Right ventricle myocardium inferior (tissue), 1 donor: ENCODE results near the gene MAST4. TPM values are rescaled to one million over a fixed set of nuclear protein-coding genes. Genes with fewer than 3 reads are reported as not detected.

Source experiments
- ATAC-seq: fragments of 200-7000 bp; cut with Tn5 transposase; one replicate; pipeline ENCODE4 v1.9.1; 2020; ENCODE audit warnings: mild to moderate bottlenecking, moderate library complexity
- DNase-seq: peaks from one replicate; pipeline ENCODE4 v3.0.0; 2021; ENCODE audit errors: missing footprints
- intact Hi-C: fragments of 100-400 bp; cut with DNase I; formaldehyde crosslinking; loops from one replicate; pipeline ENCODE4 v1.11.0; 2022
- total RNA-seq: library from RNA; stranded (reverse); fragmentation: NEBNext Ultra II Directional; extraction: Animal tissue kit (Norgen Biotek cat#: 25700); gene quantifications from one replicate; pipeline ENCODE4 v1.2.1, GENCODE V29; 2021
- donor health status: DM: no; HTN: yes; CAD: no; lungs with severe emphysema.

The MAST4 gene
- total RNA-seq, 1 donor from 2014 or later, result 39.6 TPM

DNA sequence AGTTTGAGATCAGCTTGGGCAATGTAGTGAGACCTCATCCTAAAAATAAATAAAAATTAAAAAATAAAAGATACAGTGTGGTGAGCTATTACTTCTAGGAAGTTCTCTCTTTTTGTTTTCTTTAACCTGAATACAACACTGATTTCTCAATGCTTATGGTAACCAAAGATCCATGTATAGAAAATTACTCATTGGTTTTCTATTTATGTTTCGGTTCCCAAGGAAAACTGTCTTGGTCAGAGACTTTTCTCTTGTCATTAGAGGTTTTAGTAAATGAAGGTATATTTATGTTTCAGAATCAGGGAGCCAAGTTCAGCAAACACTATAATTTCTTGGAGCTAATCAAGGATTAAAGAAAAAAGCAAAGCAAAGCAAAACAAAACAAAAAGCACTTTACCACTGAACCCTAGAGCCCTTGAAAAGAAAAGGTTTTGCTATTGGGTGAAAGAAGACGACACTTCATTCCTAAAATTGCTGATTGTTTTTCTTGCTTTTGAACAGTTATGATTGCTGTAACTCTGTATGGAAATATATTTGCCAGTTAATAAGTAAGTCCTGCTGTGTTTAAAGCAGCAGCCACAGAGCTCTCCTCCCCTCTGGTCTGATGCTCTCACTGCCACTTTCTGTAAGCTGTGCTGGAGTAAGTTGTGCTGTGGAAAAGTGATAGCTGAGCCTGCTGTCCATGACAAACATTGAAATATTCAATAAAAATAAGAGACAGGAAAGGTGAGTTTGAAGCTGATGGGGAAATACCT, 302.2 kb downstream of the MAST4 start:
- DNase-seq (no peak), ATAC-seq (no peak)
- intact Hi-C loops, result no loop called here

DNA sequence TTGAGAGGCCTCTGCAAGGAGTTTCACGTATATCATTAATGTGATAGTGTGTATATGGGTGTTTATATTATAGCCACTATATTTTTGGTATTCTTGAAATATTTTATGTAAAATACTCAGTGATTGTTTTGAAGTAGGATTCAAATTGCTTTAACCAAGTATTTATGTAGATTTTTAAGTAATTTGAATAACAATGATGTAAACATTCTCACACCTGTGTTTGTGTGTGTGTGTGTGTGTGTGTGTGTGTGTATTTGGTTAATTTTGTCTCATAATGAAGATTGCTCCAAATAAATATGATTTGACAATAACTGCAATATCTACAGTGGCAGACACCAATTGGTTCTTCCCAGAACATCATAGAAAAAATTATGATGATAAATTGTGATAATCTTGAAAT, 307.0 kb downstream of the MAST4 start:
- intact Hi-C loops, result no loop called here

GRCh38 chr5:66903709-66904108, 307.5 kb downstream of the MAST4 start:
- no peak for ATAC-seq
- intact Hi-C loops, result no loop called here

More for the DNA sequence above, 307.0 kb downstream of the MAST4 start:
- ATAC-seq (no peak), DNase-seq (no peak)

DNA sequence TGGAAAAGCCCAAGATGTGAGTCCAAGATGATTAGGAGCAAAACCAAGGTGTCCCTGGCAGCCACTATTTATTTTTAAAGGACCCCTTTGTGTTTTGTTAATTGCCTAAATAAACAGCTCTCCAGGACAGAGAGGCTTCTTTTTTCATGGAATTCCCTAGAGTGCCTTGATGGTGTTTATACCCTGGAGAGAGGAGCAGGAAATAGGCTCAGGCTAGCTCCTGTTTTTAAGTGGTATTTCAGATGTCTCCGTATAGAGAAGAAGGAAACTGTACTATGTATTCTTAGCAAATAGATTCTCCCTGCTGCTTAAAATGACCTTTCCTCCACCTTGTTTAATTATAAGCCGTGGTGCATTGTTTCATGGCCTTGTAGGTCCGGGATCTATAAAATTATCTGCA, 308.0 kb downstream of the MAST4 start:
- intact Hi-C loops, result no loop called here
- DNase-seq (no peak), ATAC-seq (no peak)

More at GRCh38 chr5:66903709-66904108, 307.5 kb downstream of the MAST4 start:
- DNase-seq, result no peak

- DNase-seq (no peak), ATAC-seq (no peak)
- intact Hi-C loops, result no loop called here
Measured at GRCh38 chr5:66906021-66906420, 309.8 kb downstream of the MAST4 start.

DNA sequence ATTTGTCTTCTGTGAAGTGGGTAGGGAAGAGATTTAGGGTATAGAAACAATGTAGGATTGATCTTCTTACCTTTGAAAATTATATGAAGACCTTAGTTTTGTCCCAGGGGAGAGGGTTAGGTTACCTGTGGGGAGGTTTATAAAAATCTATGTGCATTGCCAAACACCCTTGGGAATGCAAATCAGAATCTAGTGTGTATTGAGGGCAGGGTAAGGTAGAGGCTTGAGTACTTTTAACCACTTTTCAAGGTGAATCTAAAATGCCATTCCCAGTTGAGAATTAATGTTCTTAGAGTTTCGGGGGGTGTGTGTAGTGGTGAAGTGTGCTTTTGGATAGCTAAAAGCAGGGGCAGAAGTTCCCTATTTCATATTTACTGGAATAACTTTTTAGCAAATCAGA, 312.0 kb downstream of the MAST4 start:
- DNase-seq (no peak), ATAC-seq (no peak)
- intact Hi-C loops, result no loop called here

DNA sequence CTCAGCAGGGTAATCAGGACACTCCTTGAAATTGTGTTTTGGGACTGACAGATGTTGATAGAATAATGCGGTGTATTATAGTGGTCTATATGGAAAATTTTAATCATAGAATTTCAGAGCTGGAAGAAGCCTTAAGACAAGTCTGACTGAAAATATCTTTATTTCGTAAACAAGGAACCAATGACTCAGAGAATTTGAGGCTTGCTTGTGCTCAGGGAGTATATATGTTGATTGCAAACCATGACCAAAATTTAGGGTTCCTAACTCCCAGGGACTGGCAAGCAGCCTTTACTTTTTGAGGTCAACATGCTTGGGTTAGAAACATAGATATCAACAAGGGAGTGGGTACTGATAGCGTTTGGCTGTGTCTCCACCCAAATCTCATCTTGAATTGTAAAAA, 313.2 kb downstream of the MAST4 start:
- DNase-seq, result no peak
- no peak for ATAC-seq
- intact Hi-C loops, result no loop called here

DNA sequence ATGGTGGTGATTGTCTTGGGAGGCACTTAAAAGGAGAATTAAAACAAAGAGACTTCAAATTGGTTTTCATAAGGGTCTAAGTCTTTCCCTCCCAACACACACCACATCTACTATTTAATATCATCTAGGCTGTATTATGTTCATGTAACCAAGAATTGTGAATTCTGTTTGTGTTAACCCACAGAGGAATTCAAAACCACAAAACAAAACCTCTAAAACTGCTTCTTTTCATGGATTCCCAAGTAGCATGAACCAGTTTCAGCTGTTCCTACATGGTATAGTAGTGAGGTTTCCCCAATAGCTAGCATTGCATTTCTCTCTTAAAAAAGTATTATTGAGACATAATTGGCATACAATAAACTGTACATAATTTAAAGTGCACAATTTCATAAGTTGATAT, 316.6 kb downstream of the MAST4 start:
- intact Hi-C loops, result no loop called here
- ATAC-seq, result no peak
- no peak for DNase-seq

DNA sequence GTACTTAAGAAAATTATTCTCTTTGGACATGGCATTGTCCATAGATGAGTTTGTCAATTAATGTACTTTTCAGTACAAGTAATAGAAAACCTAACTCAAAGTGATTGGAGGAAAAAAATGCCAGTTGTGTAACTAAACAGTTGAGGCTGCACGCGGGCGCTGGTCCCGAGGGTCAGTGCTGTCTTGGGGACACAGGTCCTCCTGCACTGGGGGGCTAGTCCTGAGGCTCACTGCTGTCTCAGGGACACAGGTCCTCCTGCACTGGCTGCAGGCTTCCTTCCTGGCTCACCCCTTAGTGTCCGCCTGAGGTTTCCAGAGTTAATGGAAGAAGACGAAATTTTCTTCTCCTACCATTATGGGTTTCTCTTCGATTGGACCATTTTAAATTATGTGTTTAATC, 319.3 kb downstream of the MAST4 start:
- ATAC-seq, result no peak
- no peak for DNase-seq
- intact Hi-C loops, result no loop called here

- ATAC-seq, result no peak
- intact Hi-C loops, result no loop called here
- DNase-seq, result no peak
Measured at GRCh38 chr5:66922881-66923280, 326.7 kb downstream of the MAST4 start.

GRCh38 chr5:66923457-66923856, 327.3 kb downstream of the MAST4 start:
- ATAC-seq (no peak), DNase-seq (no peak)
- intact Hi-C loops, result no loop called here

- ATAC-seq (no peak), DNase-seq (no peak)
- intact Hi-C loops, result no loop called here
Measured at GRCh38 chr5:66923922-66924321, 327.7 kb downstream of the MAST4 start.

- ATAC-seq (no peak), DNase-seq (no peak)
- intact Hi-C loops, result no loop called here
Measured at GRCh38 chr5:66927140-66927539, 330.9 kb downstream of the MAST4 start.

DNA sequence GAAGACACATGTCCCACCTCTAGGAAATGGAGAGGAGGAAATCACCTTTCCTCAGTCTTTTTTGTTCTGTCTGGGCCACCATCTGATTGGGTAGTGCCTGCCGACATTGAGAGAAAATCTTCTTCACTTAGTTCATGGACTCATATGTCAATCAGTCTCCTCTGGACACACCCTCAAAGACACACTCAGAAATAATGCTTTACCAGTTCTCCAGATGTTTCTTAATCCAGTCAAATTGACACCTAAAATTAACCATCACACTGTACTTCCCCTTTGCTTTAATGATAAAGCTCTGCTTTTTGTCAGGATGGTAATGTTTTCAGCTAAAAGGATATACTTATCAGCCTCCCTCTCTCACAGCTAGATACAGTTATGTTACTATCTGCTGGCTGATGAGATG, 333.1 kb downstream of the MAST4 start:
- DNase-seq, result no peak
- intact Hi-C loops, result loop anchor here (2.0 kb wide), 1 partner anchor 64 kb away; no protein-coding TSS in a partner anchor
- ATAC-seq, result no peak

- DNase-seq, result no peak
- ATAC-seq, result no peak
- intact Hi-C loops, result loop anchor here (2.0 kb wide), 1 partner anchor 65 kb away; no protein-coding TSS in a partner anchor
Measured at GRCh38 chr5:66929995-66930394, 333.8 kb downstream of the MAST4 start.

- intact Hi-C loops, result no loop called here
- DNase-seq (no peak), ATAC-seq (no peak)
Measured at GRCh38 chr5:66931651-66932050, 335.5 kb downstream of the MAST4 start.

GRCh38 chr5:66932457-66932856, 336.3 kb downstream of the MAST4 start:
- no peak for DNase-seq
- intact Hi-C loops, result no loop called here
- ATAC-seq, result no peak

DNA sequence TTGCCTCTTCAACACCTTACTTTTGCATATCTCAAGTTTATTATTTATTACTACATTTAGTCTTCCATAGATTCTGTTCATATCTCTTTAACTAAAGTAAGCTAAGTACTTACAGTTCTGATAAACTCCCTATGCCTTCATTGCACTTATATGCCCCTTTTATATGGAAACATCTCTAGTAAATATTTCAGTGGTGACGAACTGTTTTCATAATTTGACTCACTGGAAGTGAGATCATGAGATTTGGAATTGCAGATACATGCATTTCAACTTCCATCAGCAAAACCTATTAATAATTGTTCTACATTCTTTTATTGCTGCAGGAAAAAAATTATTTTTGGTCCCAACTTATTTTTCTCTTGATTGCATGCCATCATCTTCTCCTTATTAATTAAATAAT, 336.9 kb downstream of the MAST4 start:
- DNase-seq (no peak), ATAC-seq (no peak)
- intact Hi-C loops, result no loop called here

- intact Hi-C loops, result no loop called here
- no peak for ATAC-seq
- no peak for DNase-seq
Measured at GRCh38 chr5:66939094-66939493, 342.9 kb downstream of the MAST4 start.

- no peak for ATAC-seq
- intact Hi-C loops, result no loop called here
Measured at GRCh38 chr5:66945389-66946349, 349.5 kb downstream of the MAST4 start.

More at GRCh38 chr5:66945389-66946349, 349.5 kb downstream of the MAST4 start:
- DNase-seq, result no peak
